ENCODE measurements around the gene PTP4A1.

GRCh38 chr6:63599243-63599642 is 27.0 kb downstream of the PTP4A1 start:
- TF ChIP-seq CTCF (conservative IDR thresholded peaks at IDR 0.05; ENCODE audit: low read depth, low read length) (no peak), EZH2 (IDR thresholded peaks at IDR 0.05; ENCODE audit: borderline replicate concordance, low read depth, low read length, poor library complexity, severe bottlenecking) (no peak)

Measured in A673 (cell line).